ENCODE results near the gene KIDINS220. TPM values are rescaled to one million over a fixed set of nuclear protein-coding genes. Genes with fewer than 3 reads are reported as not detected.

The KIDINS220 gene
- polyA plus RNA-seq (ENCODE audit: insufficient read length) = 108 TPM
- long read RNA-seq, donor 1, partial matches to known transcripts = 8 of 8 reads
- long read RNA-seq, donor 1, other reads (novel, unspliced or antisense) = 0 of 8 reads
- long read RNA-seq, donor 2, partial matches to known transcripts = 0 of 1 reads
- long read RNA-seq, donor 2, other reads (novel, unspliced or antisense) = 0 of 1 reads
- long read RNA-seq, donor 3, partial matches to known transcripts = 0 of 1 reads
- long read RNA-seq, donor 3, other reads (novel, unspliced or antisense) = 0 of 1 reads
- long read RNA-seq, donor 4, partial matches to known transcripts = 0 of 1 reads
- long read RNA-seq, donor 4, other reads (novel, unspliced or antisense) = 0 of 1 reads
- long read RNA-seq, donor 5, partial matches to known transcripts = 0 of 5 reads
- long read RNA-seq, donor 5, other reads (novel, unspliced or antisense) = 5 of 5 reads
- long read RNA-seq, donor 6 = 0 reads
- long read RNA-seq, donor 7, partial matches to known transcripts = 0 of 1 reads
- long read RNA-seq, donor 7, other reads (novel, unspliced or antisense) = 0 of 1 reads
- long read RNA-seq, donor 8 = 0 reads

DNA sequence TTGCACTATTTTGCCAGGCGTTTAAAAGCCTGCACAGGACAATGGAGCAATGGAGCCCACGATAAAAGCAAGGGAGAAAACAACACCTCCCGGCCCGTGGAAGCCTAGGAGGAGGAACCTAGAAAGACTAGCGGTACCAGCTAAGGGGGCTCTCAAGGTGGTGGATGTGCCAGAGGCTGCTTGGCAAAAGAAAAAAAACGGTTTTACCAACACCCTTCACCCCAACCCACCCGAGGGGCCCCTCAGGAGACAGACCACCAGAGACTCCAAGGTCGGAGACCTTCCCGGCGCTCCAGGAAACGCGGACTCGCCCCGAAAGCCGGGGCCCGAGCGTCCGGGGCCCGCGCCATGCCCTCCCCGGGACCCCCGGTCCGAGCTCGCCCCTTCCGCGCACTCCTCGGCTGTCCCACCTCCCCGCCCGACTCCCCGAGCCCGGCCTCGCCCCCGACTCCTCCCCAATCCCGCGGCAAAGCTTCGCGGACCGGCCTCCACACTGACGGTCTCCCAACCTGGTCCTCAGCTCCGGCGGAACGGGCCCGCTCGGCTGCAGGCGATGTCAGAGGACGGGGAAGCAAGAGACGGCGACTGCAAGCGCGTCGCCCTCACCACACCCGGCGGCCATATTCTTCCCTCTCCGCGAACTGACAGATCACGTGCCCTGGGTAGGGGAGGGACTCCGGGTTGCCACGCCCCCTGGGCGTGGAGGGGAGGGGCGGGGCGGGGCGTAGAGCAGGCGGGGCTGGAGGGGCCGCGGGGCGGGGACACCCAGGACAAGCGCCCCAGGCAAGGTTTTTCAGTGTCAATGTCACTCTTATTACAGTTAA is at the start of gene KIDINS220:
TSS of gene KIDINS220 (minus strand) at position 643 of the 824 bp plus-strand sequence. CDS start 10,520 bp downstream, outside the sequence.
- peak; percentile 85 for DNase-seq

DNA sequence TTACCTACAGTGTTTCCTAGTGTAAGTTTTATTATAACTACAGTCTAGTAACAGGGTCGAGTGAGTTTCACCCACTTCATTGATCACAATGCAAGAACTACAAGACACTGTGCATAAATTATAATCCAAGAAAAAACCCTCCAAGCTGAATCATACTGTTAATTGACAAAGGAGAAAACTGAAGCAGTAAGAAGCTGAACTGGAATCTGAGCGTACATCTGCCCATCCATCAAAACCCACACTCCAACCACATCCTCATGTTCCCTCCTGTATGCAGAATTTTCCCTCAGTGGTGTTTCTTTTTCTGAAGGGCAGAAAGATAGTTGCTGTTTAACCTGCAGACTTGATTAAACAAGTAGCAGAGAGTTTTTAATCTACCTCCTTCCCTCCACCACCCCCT is 49.5 kb upstream of the KIDINS220 start:
- DNase-seq = no peak

DNA sequence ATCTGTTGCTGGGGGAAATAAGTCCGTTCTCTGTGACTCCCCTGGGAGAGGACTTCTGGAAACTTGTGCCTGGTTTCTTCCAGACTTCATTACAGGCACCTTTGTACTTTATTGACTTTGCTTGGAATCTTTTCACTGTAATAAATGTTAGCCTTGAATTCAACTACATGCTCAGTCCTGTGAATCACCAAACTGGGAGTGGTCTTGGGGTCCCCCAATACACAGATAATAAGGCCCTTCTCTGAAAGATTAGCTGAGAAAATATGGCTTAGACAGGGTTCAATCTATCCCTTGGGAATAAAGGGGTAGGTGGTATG is 48.7 kb upstream of the KIDINS220 start:
- DNase-seq = no peak

DNA sequence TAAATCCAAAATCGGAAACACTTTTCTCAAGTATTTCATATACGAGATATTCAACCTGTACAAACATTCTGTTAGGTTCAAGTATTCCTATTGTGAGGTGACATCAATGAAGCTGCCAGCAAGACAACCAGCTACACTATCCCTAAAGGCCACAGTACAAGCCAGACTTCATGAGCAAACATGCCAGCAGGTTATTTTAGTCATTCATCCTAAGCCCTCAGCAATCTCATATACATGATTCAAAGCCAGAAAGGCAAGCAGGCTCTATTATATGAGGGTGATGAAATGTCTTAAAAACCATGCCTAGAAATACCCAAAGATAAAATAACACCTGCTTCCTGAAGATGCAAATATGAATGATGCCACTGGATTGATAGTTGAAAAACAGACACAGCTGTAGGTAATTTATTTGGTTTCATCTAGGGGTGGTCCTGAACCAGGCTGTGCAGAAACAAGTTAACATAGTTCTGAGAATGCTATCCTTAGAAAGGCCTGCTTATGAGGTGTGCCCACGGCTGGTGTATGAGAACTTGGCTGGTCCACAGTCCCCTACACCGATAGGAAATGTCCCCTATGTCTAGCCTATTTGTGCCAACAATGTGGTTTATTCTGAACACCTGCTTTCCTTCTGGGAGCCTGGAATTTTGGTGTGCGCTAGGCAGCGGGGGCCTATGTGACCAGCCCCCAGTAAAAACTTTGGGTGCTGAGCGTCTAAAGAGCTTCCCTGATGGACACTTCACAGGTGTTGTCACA is 48.2 kb upstream of the KIDINS220 start:
- no peak for DNase-seq

DNA sequence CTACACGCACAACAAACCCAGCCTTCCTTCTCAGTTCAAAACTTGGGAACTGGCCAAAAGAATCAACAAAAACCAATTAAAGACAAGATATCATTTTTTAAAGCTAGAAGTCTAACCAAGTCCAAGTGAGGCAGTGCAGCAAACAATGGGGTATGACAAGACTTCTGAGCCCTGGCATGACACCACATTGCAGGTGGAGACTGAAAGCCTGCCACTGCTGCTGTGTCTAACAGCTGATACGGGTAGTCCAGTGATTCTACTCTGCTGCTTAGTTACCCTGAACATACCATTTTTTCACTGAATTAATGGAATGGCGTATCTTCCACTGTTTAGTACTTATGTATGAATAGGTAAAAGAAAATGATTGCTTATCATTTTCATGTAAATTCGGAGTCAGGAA is 47.4 kb upstream of the KIDINS220 start:
- DNase-seq = no peak

DNA sequence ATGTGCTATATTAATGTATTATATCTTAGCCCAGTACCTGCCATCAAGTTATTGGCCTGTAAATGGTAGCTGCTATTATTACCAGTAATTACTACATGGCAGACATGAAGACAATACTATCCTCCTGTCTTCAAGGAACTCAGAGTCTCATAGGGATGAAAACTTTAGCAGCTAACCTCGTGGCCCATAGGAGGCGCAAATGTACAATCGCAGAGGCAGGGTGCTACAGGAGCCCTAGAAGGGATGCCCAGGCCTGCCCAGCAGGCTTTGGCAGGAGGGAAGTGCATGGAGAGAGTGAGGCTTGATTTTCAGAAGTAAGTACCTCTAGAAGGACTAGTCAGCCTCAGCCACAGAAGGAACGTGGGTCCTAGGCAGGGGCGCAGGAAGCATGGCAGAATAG is 44.7 kb upstream of the KIDINS220 start:
- no peak for DNase-seq

DNA sequence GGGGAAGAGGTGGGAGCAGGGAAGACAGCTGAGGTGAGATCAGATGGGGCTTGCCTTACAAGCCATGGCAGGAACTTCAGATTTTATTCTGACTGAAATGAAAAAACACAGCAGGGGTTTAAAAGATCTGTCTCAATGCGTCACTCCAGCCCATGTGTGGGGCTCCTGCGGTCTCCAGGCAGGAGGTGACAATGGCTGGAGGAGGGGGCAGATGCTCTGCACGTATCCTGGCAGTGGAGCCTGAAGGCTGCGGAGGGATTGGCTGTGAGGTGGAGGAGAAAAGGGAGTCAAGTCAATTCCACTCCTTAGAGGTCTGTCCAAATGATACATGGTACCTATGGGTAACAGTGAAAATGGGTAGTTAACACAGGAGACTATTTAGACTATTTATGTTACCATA is 40.5 kb upstream of the KIDINS220 start:
- no peak for DNase-seq

DNA sequence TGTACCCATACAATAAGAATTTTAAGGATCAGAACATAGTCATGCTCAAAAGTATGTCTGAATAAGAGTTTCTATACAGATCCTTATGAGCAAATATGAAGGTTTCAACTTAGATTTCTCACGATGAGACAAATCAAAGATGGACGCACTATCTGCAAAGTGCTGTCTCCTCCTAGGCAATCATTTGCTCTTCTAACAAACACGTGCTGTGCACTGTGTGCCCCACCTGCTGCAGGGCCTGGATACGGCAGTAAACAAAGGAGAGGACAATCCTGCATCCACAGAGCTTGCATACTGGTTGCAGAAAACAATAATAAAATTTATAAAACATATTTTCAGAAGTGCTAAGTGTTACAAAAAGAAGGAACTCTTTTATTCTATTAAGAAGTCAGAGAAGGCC is 39.9 kb upstream of the KIDINS220 start:
- no peak for DNase-seq

DNA sequence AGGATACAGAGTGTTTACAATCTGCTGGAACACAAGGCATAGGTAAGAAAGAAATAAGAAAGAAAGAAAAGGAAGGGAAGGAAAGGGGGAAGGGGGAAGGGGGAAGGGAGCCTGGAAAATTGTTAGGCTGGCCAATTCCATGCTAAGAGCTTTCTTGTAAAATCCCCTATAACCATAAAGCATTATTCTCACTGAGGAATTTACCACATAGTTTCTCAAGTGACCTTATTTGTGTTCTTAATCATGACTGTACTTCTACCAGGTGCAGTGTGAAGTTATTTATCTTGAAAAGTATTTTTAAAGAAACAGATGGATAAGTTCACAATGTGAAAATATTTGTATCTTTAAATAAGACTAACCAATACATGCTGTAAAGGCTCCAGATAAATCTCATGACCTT is 39.2 kb upstream of the KIDINS220 start:
- no peak for DNase-seq

DNA sequence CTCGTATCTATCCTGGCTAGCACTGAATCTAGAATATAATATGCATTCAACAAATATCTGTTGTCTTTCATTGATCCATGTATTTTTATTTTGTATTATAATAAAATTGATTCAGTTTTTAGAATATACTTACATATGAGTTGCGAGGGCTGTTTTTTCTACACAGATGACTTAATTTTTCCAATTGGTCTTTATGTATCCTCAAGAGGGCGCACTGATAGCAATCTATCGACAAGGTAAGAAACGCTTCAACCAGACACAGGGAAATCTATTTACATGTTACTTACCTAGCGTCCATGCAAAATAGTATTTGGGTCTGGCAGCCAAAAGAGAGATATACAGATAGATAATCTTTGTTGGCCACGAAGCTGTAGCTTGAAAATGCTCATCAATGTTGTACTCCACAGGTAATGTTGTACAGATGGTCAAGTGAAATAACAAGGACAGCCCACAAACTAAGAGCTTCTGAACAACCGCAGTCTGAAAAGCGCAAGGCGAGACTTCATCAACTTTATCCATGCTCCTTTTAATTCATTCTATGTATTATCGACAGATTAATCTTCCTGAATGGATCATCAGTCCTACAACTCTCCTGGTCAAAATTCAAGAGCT is 35.5 kb upstream of the KIDINS220 start:
- DNase-seq = peak; percentile 43

DNA sequence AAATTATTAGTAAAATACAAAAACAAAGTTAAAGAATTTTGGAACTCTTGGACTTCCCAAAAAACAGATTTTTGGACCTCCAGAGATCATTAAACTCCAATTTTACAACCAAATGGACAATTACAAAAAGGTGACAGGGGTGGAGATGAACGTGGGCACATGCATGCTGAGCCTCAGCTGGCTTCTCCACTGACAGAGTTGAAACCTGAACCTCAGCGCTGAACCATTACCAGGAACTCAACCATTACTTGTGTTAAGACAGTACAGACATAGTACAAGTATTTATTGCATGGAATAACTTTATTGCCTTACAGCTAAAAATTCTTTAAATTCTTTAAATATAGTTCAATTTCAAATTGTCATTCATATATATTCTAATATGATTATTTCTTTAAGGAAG is 33.0 kb upstream of the KIDINS220 start:
- peak; percentile 24 for DNase-seq

DNA sequence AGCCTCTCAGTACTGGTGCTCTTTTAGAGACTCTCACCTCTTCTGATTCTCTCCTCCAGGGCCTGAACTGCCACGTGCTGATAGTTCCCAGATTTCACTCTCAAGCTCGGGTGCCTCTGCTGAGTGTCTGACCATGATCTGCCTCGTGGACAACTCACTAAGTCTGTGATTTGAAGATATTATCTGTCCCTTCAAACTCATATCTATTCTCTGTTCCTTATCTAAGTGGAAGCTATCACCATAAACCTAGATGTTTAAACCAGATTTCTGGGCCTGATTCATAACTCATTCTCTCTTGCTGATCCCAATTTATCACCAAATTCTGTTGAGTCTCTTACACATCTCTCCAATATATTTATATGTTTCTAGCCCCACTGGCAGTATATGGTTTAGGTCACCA is 29.9 kb upstream of the KIDINS220 start:
- DNase-seq = no peak

DNA sequence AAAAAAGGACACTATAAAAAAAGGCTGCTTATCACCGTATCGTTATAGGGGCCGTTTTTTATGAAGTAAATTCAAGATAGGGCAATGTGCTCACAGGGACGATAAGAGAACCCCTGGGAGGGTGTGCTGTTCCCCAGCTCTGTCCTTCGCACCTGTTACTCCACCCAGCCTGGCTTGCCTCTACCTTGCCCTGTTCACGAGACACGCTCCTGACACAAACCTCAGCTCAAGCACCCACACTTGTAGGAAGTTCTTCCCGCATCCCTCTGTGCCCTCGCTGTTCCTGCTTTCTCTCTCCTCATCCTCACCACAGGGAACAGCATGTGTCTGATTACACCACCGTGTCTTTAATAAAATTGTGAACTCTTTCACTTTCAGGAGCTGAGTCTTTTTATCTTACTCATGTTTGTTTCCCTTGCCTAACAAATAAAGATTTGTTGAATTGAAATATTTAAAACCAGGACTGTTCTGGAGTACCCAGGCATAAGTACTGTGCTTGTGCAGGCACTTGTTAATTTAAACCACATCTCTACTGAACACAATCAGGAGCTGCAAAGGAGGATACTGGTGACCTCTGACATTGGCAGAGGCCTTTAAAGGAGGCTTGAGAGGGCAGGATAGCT is 26.0 kb upstream of the KIDINS220 start:
- no peak for DNase-seq

DNA sequence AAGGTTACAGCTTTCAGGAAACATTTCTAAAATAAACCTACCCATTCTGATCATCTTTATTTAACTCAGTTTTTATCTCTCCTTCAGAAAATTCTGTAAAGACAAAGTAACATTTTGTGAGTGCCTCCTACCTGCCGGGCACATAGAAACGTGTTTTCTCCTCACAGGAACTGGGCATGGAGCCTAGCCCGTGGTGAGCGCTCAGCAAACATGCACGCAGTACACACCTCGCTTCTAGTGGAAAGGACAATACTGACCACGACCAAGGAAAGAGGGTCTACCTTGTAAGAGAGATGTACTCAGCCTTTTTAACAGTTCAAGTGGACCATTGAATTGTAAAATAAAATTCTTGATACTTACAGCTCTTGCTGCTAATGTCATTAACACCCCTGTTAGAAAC is 24.8 kb upstream of the KIDINS220 start:
- DNase-seq = no peak

DNA sequence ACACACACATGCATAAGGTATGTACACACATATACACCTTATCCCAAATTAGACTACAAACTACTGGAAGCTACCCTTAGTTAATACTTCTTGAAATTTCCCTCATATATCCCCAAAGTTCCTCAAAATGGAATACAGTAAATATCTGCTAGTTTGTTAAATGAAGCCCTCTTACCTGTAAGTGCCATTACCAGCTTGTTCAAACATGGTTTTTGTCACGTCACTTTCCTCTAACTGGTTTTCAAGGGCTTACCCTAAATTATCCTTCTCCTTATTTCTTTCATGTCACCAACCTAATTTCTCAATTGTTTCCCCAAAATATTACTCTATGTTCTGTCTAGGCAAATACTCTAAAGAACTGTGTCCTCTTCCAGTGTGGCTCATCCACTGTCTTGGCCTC is 24.4 kb upstream of the KIDINS220 start:
- DNase-seq = no peak

DNA sequence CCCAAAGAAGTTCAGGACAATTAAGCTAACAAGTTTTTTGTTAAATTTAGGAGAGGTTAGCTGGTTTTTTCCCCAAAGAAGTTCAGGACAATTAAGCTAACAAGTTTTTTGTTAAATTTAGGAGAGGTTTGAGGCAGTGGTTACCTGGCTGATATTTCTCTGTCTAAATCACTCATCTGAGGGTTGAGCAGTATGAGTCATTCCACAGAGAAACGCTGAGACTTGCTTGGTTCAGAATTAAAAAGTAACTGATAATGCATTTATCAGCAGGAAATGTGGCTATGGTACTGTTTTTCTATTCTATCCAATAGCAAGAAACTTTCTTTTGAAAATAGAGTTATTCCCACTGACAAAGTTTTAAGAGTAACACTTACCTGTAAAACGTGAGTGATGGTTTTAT is 22.8 kb upstream of the KIDINS220 start:
- DNase-seq = no peak

DNA sequence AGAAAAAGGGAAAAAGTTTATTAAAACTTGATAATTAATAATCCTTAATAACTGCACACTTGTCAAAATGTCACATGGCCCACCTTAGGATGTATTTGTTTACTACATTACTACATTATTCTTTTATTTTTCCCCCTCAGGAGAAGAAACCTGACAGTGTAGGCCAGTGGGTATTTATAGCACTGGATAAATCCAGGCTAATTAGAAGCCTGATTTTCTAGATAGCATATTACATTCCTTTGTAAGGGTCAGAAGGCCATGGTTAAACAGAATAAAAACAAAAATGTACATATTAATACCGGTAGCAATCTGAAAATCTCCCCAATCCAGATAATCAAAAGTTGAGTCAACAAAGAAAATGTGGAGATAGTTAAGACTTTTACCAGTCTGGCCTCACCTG is 21.5 kb upstream of the KIDINS220 start:
- no peak for DNase-seq

DNA sequence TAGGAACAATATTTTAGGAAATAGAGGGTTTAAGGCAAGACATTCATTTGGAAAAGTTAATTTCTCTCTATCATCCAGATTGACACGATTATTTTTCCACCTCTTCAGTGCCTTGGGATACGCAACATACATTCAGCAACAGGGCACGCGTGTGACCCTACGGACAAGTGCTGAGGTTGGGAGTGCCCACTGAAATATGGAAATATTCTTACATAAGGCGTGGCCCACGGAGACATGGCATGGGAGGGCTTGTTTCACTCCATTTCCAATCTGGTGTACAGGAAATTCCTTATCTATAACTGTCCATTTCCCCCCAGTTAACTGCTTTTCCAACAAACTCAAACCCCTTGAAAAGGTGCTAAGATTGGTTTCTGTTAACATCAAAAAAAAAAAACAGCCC is 20.9 kb upstream of the KIDINS220 start:
- no peak for DNase-seq

DNA sequence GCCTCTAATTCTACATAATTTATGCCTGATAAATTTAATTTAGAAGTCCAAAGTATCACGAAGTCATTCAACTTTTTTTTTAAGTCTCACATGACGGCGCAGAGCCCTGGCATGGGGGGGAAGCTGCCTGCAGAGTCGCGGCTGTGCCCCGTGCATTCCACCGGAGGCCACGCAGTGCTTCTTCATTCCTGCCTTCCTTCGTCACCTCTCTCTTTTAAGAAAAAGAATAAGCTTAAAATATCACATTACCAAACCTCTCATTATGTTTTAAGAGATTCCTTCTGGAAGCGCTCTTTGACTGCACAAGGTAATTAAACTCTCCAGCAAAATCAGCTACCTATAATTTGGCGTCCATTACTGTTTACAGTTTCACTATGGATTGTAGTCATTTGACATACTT is 20.3 kb upstream of the KIDINS220 start:
- DNase-seq = peak; percentile 37

DNA sequence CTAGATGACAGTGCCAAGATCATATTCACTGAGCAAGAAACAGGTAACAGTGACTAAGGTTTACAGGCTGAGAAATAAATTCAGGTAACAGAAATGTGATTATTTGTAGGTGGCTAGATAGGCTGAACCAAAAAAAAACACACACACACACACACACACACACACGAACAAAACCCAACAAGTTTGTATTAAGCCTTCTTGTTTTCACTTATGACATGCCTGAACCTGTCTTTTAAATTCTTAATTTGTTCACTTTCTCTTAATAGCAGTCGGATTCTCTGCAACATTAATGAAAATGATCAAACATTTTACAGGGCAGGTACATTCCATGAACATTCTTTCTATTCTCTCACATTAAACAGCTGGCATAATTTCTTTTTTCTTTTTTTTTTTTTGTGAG is 18.8 kb upstream of the KIDINS220 start:
- DNase-seq = no peak

DNA sequence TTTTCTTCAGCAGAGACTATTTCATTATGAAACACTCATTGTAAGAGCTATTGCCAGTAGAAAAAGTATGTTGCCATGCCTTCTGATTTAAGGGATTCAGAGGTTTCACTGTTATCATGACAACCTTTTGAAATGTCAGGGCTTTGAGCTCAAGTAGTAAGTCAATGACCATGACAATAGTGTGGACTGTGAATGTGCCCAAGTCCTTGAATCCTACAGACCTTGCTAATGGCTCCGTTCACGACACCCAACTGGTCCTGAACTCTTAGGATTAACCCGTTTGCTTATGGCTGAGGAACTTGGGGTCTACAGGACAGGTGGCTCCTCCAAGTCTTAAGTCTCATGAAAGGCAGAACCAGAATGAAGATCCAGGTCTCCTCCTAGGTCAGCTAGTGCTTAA is 17.6 kb upstream of the KIDINS220 start:
- no peak for DNase-seq

DNA sequence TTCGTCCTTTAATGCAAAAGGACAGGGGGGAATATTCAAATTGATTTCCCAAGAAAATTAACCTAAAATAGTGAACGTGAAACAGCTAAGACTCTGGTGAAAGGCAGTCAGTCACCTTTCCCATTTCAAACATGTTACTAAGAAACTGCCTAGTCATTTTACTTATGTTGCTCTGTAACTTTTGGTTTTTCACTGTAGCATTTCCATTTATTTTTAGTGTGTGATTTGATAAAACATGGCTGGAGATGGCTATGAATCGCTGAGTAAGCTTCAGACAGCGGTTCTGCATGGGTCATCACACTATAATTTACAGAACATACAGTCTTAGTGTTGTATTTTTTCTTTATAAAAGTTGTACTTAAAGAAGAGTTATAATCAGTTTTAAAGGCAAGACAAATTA is 16.0 kb upstream of the KIDINS220 start:
- DNase-seq = no peak
